Astrocyte of the cerebellum (primary cell): ENCODE data around the gene SIM2.
A peak's percentile ranks its signal among the peaks of the same experiment; 100 is the strongest.

Experiments
- DNase-seq: peaks from one replicate; pipeline ENCODE4 v3.0.0-alpha.2; 2011; ENCODE audit warnings: low read depth
- H3K4me3 ChIP-seq: 2 replicates; pipeline ENCODE4 v1.5.1; 2011; ENCODE audit warnings: mild to moderate bottlenecking, low read depth, low read length, moderate library complexity
- in situ Hi-C: cut with HindIII; loops from 2 replicates; pipeline ENCODE4 v1.10.0; 2017; ENCODE audit warnings: low sequenced_read_pairs
- TF ChIP-seq, protein P1 (sequence below): IDR thresholded peaks from 2 replicates; pipeline ENCODE4 v1.5.1; 2012; ENCODE audit warnings: low read length, low read depth, moderate library complexity, mild to moderate bottlenecking; ENCODE audit errors: missing control alignments

The SIM2 gene

DNA sequence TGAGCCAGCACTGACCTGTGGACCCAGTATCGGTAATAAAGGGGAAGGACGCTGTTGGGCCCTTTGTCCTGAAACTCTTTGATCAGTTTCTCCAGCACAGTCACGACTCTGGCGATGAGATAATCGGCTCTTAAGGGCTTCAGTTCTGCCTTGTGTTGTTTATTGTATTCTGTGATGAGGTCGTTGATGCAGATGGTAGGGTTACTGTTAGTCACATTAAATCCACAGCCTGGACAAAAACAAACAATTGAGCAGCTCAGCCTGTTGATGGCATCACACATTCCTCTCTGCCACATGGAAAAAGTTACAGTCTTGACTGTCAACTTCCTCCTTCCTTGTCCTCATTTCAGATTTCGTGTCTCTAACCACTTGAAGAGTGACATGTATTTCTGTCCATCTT is 57.6 kb downstream of the SIM2 start:
- no peak overlapping the region for H3K4me3 ChIP-seq
- DNase-seq, result no peak
- TF ChIP-seq, protein P1, sequence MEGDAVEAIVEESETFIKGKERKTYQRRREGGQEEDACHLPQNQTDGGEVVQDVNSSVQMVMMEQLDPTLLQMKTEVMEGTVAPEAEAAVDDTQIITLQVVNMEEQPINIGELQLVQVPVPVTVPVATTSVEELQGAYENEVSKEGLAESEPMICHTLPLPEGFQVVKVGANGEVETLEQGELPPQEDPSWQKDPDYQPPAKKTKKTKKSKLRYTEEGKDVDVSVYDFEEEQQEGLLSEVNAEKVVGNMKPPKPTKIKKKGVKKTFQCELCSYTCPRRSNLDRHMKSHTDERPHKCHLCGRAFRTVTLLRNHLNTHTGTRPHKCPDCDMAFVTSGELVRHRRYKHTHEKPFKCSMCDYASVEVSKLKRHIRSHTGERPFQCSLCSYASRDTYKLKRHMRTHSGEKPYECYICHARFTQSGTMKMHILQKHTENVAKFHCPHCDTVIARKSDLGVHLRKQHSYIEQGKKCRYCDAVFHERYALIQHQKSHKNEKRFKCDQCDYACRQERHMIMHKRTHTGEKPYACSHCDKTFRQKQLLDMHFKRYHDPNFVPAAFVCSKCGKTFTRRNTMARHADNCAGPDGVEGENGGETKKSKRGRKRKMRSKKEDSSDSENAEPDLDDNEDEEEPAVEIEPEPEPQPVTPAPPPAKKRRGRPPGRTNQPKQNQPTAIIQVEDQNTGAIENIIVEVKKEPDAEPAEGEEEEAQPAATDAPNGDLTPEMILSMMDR, result no peak
- in situ Hi-C loops, result no loop called here

DNA sequence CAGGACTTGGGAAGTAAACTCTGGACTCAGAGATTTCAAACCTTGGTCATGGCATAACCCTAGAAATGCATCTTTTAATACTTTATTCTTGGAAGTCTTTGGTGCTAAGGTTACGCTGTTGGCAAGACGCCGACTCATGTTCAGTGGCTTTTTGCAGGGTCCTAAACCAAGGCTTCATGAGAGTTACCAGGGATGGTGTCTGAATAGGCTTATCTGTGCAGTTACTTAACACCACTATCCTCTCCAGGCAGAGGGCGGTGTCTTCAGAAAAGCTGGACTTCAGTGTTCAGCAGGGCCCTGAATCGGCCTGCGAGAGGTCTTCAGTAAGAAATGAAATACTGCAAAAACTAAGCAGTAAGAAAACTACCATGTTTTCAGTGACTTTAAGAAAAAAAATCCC is 58.3 kb downstream of the SIM2 start:
- in situ Hi-C loops, result no loop called here
- DNase-seq, result no peak
- TF ChIP-seq, protein P1, result peak; percentile 22

DNA sequence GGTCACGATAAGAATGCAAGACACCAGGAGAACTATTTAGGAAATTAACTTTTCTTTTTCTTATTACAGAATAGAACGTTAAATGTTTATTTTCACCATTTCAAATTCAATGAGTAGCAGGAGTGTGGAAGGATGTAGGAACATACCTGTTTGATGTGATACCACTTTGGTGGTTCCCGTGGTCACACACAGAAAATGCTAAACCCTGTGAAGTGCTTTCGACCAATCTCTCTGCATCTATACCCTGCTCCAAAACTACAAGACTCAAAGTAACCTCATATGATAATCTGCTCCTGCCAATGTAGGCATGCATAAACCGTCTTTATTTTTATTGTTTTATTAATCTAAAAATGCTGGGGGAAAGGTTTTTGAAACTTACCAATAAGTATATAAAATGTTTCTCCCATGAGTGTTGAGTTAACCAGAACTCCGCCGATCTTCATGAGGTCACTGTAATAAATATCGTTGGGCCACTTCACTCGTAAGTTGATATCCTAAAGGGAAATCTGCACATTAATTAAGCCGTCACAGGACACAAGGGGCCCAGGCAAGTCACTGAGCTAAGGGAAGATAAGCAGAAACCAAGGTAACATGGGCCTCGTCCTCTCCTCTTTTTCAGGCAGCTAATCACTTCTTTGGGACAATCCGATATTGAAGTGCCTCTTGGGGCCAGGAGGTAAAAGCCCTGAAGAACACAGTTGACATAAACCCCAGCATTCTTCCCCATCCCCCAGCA is 60.6 kb downstream of the SIM2 start:
- no peak overlapping the region for H3K4me3 ChIP-seq
- TF ChIP-seq, protein P1, result no peak
- in situ Hi-C loops, result loop anchor here (10.0 kb wide), 1 partner anchor 345 kb away; no protein-coding TSS in a partner anchor
- DNase-seq, result no peak

More for the DNA sequence above, 58.3 kb downstream of the SIM2 start:
- H3K4me3 ChIP-seq, result no peak overlapping the region

DNA sequence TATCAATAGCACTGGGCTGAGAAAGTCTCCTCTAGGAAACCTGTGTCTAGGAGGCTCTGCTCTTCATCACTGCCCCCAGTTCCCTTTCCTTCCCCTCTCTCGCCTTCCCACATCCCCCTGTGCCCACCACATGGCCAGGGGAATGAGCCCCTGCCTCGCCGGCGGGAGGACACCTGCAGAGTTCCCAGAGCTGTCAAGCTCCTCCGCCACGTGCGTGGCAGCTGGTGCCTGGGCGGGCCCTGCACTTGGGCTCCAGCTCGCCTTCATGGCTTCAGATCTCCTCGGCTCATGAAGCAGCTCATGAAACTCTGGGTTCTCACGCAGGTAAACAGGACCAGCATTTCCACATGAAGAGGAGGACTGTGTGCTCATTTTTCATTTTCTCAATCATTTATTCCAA is 62.8 kb downstream of the SIM2 start:
- TF ChIP-seq, protein P1, result no peak
- in situ Hi-C loops, result loop anchor here (10.0 kb wide), 1 partner anchor 347 kb away; no protein-coding TSS in a partner anchor
- H3K4me3 ChIP-seq, result no peak overlapping the region
- no peak for DNase-seq

DNA sequence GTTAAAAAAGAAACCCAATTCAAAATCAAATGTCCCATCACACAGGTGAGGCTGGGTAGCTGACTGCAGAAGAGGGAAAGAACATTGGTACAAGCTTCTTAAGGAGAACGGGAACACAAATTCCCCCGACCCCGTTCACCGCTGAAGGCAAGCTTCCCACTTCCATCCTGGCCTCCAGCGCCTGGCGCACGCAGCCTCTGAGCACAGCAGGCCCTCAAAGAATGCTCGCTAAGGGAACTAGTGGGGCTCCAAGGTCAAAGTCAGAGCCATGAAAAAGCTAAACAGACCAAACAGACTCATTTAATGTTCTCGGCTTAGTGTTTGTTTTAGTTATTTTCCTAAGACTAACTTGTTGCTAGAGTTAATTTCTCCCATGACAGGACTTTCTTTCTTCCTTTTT is 63.7 kb downstream of the SIM2 start:
- no peak overlapping the region for H3K4me3 ChIP-seq
- in situ Hi-C loops, result loop anchor here (10.0 kb wide), 1 partner anchor 348 kb away; no protein-coding TSS in a partner anchor
- TF ChIP-seq, protein P1, result no peak
- DNase-seq, result no peak

DNA sequence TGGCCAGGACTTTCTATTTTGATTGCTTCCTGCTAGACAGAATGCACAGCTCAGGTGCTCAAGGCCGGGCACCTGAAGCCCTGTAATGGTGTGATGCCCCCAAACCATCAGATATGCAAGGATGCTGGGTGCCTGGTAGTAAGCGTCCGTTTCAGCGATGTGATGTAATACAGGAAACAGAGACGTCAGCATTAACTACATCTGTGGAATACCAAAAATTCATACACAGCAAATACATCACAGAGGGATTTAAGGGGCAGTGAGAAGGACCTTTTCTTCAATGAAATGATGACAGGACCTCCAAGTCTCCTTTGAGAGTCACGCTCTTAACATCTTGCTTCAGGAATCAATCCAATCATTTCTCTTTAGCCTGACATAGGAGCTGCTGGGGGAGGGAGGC is 64.4 kb downstream of the SIM2 start:
- TF ChIP-seq, protein P1, result no peak
- DNase-seq, result no peak
- in situ Hi-C loops, result loop anchor here (10.0 kb wide), 1 partner anchor 349 kb away; no protein-coding TSS in a partner anchor
- no peak overlapping the region for H3K4me3 ChIP-seq
